NB4 (cell line): ENCODE data around the gene ITGB3.

Source experiments
- DNase-seq: peaks from one replicate; pipeline ENCODE4 v3.0.0; 2010; ENCODE audit warnings: low read depth
- H3K4me3 ChIP-seq: one replicate; pipeline ENCODE4 v1.5.1; 2011; ENCODE audit warnings: mild to moderate bottlenecking, low read depth, low read length, moderate library complexity
- CTCF ChIP-seq: IDR thresholded peaks from one replicate; pipeline ENCODE4 v1.5.1; 2012; ENCODE audit warnings: low read depth, low read length
- MAX ChIP-seq: IDR thresholded peaks from 2 replicates; pipeline ENCODE4 v1.6.1; 2011; ENCODE audit warnings: low read depth, low read length
- MYC ChIP-seq: IDR thresholded peaks from 2 replicates; pipeline ENCODE4 v1.6.1; 2011; ENCODE audit warnings: low read depth, low read length
- POLR2A ChIP-seq: IDR thresholded peaks from 2 replicates; pipeline ENCODE4 v1.6.1; 2011; ENCODE audit warnings: mild to moderate bottlenecking; ENCODE audit not compliant: insufficient read length; ENCODE audit errors: extremely low read depth

ITGB3 gene

GRCh38 chr17:47232465-47232864 lies 21.2 kb upstream of the ITGB3 start:
- H3K4me3 ChIP-seq, result no peak overlapping the region
- no peak for DNase-seq
- TF ChIP-seq MAX, result no peak
- no peak for TF ChIP-seq CTCF
- no peak for TF ChIP-seq POLR2A
- no peak for TF ChIP-seq MYC

- no peak for TF ChIP-seq MYC
- TF ChIP-seq MAX, result no peak
- no peak for TF ChIP-seq CTCF
- TF ChIP-seq POLR2A, result no peak
- H3K4me3 ChIP-seq, result no peak overlapping the region
- no peak for DNase-seq
Observed at GRCh38 chr17:47235506-47235905, 18.1 kb upstream of the ITGB3 start.

- H3K4me3 ChIP-seq, result no peak overlapping the region
- no peak for TF ChIP-seq POLR2A
- TF ChIP-seq CTCF, result no peak
- TF ChIP-seq MAX, result no peak
- TF ChIP-seq MYC, result no peak
- DNase-seq, result no peak
Observed at GRCh38 chr17:47235923-47236322, 17.7 kb upstream of the ITGB3 start.

GRCh38 chr17:47237841-47238240 lies 15.8 kb upstream of the ITGB3 start:
- DNase-seq, result no peak
- TF ChIP-seq CTCF (no peak), MAX (no peak), POLR2A (no peak), MYC (no peak)
- no peak overlapping the region for H3K4me3 ChIP-seq

- DNase-seq, result no peak
- TF ChIP-seq MAX (no peak), CTCF (no peak), MYC (no peak), POLR2A (no peak)
- H3K4me3 ChIP-seq, result no peak overlapping the region
Observed at GRCh38 chr17:47238321-47239010, 15.2 kb upstream of the ITGB3 start.
